SK-N-SH (cell line): Measurements from ENCODE around the gene RFFL. TPM values are rescaled to one million over a fixed set of nuclear protein-coding genes. Genes with fewer than 3 reads are reported as not detected.

Experiments
- CTCF ChIA-PET: fragments of 300-600, 350-600 bp; formaldehyde crosslinking; extraction: SDS; loops from one replicate; lab custom pipeline; 2021; lab: Yijun Ruan, JAX
- POLR2A ChIA-PET: fragments of 350-600 bp; sonication (Branson Sonifier 250); formaldehyde crosslinking; extraction: SDS; loops from one replicate; lab custom pipeline; 2020; ENCODE audit warnings: antibody characterized with exemption, inconsistent platforms; lab: Yijun Ruan, JAX
- DNase-seq: peaks from one replicate; pipeline ENCODE4 v3.0.0; 2012
- H2AFZ ChIP-seq: fragments of 200-600 bp; sonication (generic); 2 replicates; pipeline ENCODE4 v1.8.1; 2016; ENCODE audit warnings: antibody characterized with exemption, mild to moderate bottlenecking, low read depth
- H3F3A ChIP-seq: fragments of 200-600 bp; sonication (generic); replicated peaks from 2 replicates; pipeline ENCODE3; 2016; ENCODE audit warnings: antibody characterized with exemption, mild to moderate bottlenecking; ENCODE audit not compliant: insufficient read depth
- H3K27ac ChIP-seq, 2 experiments: fragments of 200-500 bp in 1 of 2; fragments of 200-600 bp in 1 of 2; sonication (Bioruptor generic) in 1 of 2; sonication (generic), shearing (Covaris generic) in 1 of 2; 2 replicates each; pipeline versions ENCODE4 v1.5.1 to v1.6.1; 2014 to 2016; ENCODE audit warnings: low read depth in 2 of 2, inconsistent platforms in 1 of 2, low read length in 1 of 2, mild to moderate bottlenecking in 1 of 2, mixed read lengths in 1 of 2
- H3K27me3 ChIP-seq: fragments of 200-600 bp; sonication (generic), shearing (Covaris generic); 2 replicates; pipeline ENCODE4 v1.6.1; 2016; ENCODE audit warnings: mixed run types; ENCODE audit not compliant: insufficient read depth
- H3K36me3 ChIP-seq, 2 experiments: fragments of 200-500 bp in 1 of 2; fragments of 200-600 bp in 1 of 2; sonication (Bioruptor generic) in 1 of 2; sonication (generic) in 1 of 2; replicated peaks in 1 of 2; 2 replicates each; pipeline versions ENCODE3 to v1.5.1; 2014 to 2016; ENCODE audit warnings: low read length in 1 of 2, mild to moderate bottlenecking in 1 of 2; ENCODE audit not compliant: insufficient read depth in 2 of 2, control insufficient read depth in 1 of 2
- H3K4me1 ChIP-seq, 2 experiments: fragments of 200-500 bp in 1 of 2; fragments of 200-600 bp in 1 of 2; sonication (Bioruptor generic) in 1 of 2; sonication (generic), shearing (Covaris generic) in 1 of 2; 2 replicates each; pipeline versions ENCODE4 v1.5.1 to v1.6.1; 2014 to 2016; ENCODE audit warnings: low read depth in 1 of 2, low read length in 1 of 2, mixed run types in 1 of 2; ENCODE audit not compliant: insufficient read depth in 2 of 2, control insufficient read depth in 1 of 2
- H3K4me2 ChIP-seq: fragments of 200-600 bp; sonication (generic), shearing (Covaris generic); 2 replicates; pipeline ENCODE4 v1.6.1; 2017; ENCODE audit warnings: mixed run types
- H3K4me3 ChIP-seq, 2 experiments: fragments of 200-500 bp in 1 of 2; fragments of 200-600 bp in 1 of 2; sonication (Bioruptor generic) in 1 of 2; sonication (generic), shearing (Covaris generic) in 1 of 2; 2 replicates each; pipeline versions ENCODE4 v1.5.1 to v1.8.1; 2014 to 2016; ENCODE audit warnings: low read depth in 2 of 2, inconsistent platforms in 1 of 2, low read length in 1 of 2, mild to moderate bottlenecking in 1 of 2, mixed read lengths in 1 of 2, moderate library complexity in 1 of 2
- H3K79me2 ChIP-seq: fragments of 200-600 bp; sonication (generic); 2 replicates; pipeline ENCODE4 v1.8.1; 2017; ENCODE audit warnings: mild to moderate bottlenecking; ENCODE audit not compliant: insufficient read depth
- H3K9ac ChIP-seq: fragments of 200-600 bp; sonication (generic); 2 replicates; pipeline ENCODE4 v1.6.1; 2017; ENCODE audit warnings: mixed run types
- H3K9me2 ChIP-seq: fragments of 200-600 bp; sonication (generic); 2 replicates; pipeline ENCODE4 v1.6.1; 2017; ENCODE audit warnings: mixed run types
- H3K9me3 ChIP-seq: fragments of 200-600 bp; sonication (generic); 2 replicates; pipeline ENCODE4 v1.6.1; 2017; ENCODE audit warnings: mixed run types, mild to moderate bottlenecking, moderate library complexity
- H4K20me1 ChIP-seq: fragments of 200-600 bp; sonication (generic); 2 replicates; pipeline ENCODE4 v1.6.1; 2017; ENCODE audit warnings: mild to moderate bottlenecking, mixed run types; ENCODE audit not compliant: insufficient read depth
- CHD2 ChIP-seq: fragments of 150-350 bp; IDR thresholded peaks from 2 replicates; pipeline ENCODE4 v1.6.1; 2018; ENCODE audit warnings: low read length; ENCODE audit not compliant: partially characterized antibody
- EP300 ChIP-seq, 2 experiments: IDR thresholded peaks; 2 replicates each; pipeline versions ENCODE4 v1.4.0 to v1.6.1; 2012; ENCODE audit warnings: borderline replicate concordance in 1 of 2, low read depth in 1 of 2, low read length in 1 of 2
- FOXM1 ChIP-seq: IDR thresholded peaks from 2 replicates; pipeline ENCODE4 v1.4.0; 2012; ENCODE audit warnings: low read depth, mild to moderate bottlenecking
- MXI1 ChIP-seq: IDR thresholded peaks from 2 replicates; pipeline ENCODE4 v1.6.1; 2012; ENCODE audit warnings: mild to moderate bottlenecking, low read depth, low read length, improper control_type of control experiment
- NRF1 ChIP-seq: IDR thresholded peaks from 2 replicates; pipeline ENCODE4 v1.6.1; 2012; ENCODE audit warnings: low read depth, mild to moderate bottlenecking, low read length
- POLR2AphosphoS5 ChIP-seq: IDR thresholded peaks from 2 replicates; pipeline ENCODE4 v1.6.1; 2012; ENCODE audit warnings: low read depth, low read length
- RAD21 ChIP-seq: IDR thresholded peaks from 2 replicates; pipeline ENCODE4 v1.6.1; 2012; ENCODE audit warnings: mild to moderate bottlenecking, low read length
- REST ChIP-seq: IDR thresholded peaks from 2 replicates; pipeline ENCODE4 v1.6.1; 2012; ENCODE audit warnings: mild to moderate bottlenecking, low read depth, low read length, moderate library complexity
- RFX5 ChIP-seq: IDR thresholded peaks from 2 replicates; pipeline ENCODE4 v1.6.1; 2012; ENCODE audit warnings: mild to moderate bottlenecking, improper control_type of control experiment, low read length
- RXRA ChIP-seq: IDR thresholded peaks from 2 replicates; pipeline ENCODE4 v1.4.0; 2012; ENCODE audit warnings: low read depth, mild to moderate bottlenecking, borderline replicate concordance
- SIN3A ChIP-seq: IDR thresholded peaks from 2 replicates; pipeline ENCODE4 v1.6.1; 2012; ENCODE audit warnings: low read depth, mild to moderate bottlenecking, low read length, moderate library complexity, borderline replicate concordance
- SMC3 ChIP-seq: IDR thresholded peaks from 2 replicates; pipeline ENCODE4 v1.6.1; 2012; ENCODE audit warnings: low read depth, low read length, improper control_type of control experiment
- TAF1 ChIP-seq: IDR thresholded peaks from 2 replicates; pipeline ENCODE4 v1.6.1; 2012; ENCODE audit warnings: low read depth, mild to moderate bottlenecking, low read length, moderate library complexity, borderline replicate concordance
- WGBS: methylation state at CpG from one replicate; pipeline ENCODE4 v1.1.6; 2017; ENCODE audit warnings: low lambda C conversion rate; 5-methylcytosine and 5-hydroxymethylcytosine counted together
- polyA plus RNA-seq, 3 experiments: library from polyadenylated mRNA; depleted of rRNA; stranded (reverse); fragments of >200 nt; gene quantifications; 2 replicates each; pipeline ENCODE4 v1.2.3, GENCODE V29; 2012
- TF ChIP-seq, protein P1 (sequence below): IDR thresholded peaks from 2 replicates; pipeline ENCODE4 v1.4.0; 2012; ENCODE audit warnings: low read depth
- TF ChIP-seq, protein P2 (sequence below): IDR thresholded peaks from 2 replicates; pipeline ENCODE4; 2012
- TF ChIP-seq, protein P3 (sequence below): fragments of 200-600 bp; sonication (generic); IDR thresholded peaks from 2 replicates; pipeline ENCODE4 v1.6.1; 2017; ENCODE audit warnings: antibody characterized with exemption, mild to moderate bottlenecking, moderate library complexity

RFFL gene
- polyA plus RNA-seq, 1 of the 3 experiments (the other 2 are of a cell fraction), result 10.1 TPM

DNA sequence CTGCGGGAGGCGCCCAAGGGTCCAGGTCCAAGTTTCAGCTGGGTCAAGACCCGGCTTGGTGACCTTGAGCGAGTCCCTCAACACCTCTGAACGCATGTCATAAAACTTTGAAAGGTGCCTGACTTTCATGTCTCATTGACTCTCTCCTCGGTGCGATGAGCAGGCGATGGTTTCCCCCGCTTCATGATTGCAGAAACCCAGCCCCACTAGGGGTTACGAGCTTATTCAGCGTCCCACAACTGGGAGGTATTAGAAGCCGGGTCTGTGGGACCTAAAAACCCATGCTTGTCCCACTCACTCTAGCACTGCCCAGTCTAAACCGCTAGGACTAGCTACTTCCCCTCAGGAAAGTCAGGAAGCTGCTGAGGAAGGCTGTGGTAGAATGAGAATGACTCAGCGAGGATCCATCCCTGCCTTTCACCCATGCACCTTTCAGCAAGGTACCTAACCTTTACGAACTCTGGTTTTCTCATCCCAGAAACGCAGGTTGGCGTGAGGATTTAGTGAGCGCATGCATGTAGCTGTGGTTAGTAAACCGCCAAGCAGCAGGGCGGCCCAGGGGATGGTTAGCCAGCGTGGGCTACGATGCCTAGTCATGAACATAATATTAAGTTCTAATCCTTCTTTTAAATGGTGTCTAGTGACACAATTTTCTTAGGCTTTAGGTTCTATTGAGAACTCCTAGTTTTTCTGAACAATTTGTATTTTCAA, 26.2 kb upstream of the RFFL start:
- no peak for DNase-seq
- H3K36me3 ChIP-seq, result no peaks in the 10 kb centered on the region
- H3K9me2 ChIP-seq, result no peaks in the 10 kb centered on the region
- WGBS, result 68% methylated on average over 22 of the region's 22 CpGs
- peaks cover 11% of the 10 kb centered on the region for H3F3A ChIP-seq
- no peaks in the 10 kb centered on the region for H3K9me3 ChIP-seq
- no peak overlapping the region for H3K9ac ChIP-seq
- H2AFZ ChIP-seq, result peak overlapping the region; percentile 86
- peaks cover 12 to 22% of the 10 kb centered on the region in 2 experiments; a peak in 3 of 4 replicates for H3K4me1 ChIP-seq
- H3K4me2 ChIP-seq, result peak overlapping the region; percentile 41; the same call in 1 of the 2 replicates
- CTCF ChIA-PET, result interaction anchor here (0.7 to 2.3 kb wide), 24 partner anchors 9 to 645 kb away, joined by 3 to 22 read pairs (median 4); partner anchors contain the start of gene RAD51D
- H3K4me3 ChIP-seq, result peak overlapping the region; percentile 21 to 45; a peak in 2 of 4 replicates
- peak overlapping the region in 1 of 2 experiments; percentile 16; a peak in 1 of 4 replicates for H3K27ac ChIP-seq
- peaks cover 39% of the 10 kb centered on the region for H3K79me2 ChIP-seq
- H4K20me1 ChIP-seq, result no peaks in the 10 kb centered on the region
- POLR2A ChIA-PET, result interaction anchor here (0.6 kb wide), 1 partner anchor 116 kb away, joined by 3 read pairs; no protein-coding TSS in a partner anchor
- TF ChIP-seq, protein P1, sequence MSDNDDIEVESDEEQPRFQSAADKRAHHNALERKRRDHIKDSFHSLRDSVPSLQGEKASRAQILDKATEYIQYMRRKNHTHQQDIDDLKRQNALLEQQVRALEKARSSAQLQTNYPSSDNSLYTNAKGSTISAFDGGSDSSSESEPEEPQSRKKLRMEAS, result no peak
- TF ChIP-seq SIN3A, result peak; percentile 14; the same call in 1 of the 2 replicates
- TF ChIP-seq, all 33 proteins: peak for 1
- no peaks in the 10 kb centered on the region for H3K27me3 ChIP-seq

DNA sequence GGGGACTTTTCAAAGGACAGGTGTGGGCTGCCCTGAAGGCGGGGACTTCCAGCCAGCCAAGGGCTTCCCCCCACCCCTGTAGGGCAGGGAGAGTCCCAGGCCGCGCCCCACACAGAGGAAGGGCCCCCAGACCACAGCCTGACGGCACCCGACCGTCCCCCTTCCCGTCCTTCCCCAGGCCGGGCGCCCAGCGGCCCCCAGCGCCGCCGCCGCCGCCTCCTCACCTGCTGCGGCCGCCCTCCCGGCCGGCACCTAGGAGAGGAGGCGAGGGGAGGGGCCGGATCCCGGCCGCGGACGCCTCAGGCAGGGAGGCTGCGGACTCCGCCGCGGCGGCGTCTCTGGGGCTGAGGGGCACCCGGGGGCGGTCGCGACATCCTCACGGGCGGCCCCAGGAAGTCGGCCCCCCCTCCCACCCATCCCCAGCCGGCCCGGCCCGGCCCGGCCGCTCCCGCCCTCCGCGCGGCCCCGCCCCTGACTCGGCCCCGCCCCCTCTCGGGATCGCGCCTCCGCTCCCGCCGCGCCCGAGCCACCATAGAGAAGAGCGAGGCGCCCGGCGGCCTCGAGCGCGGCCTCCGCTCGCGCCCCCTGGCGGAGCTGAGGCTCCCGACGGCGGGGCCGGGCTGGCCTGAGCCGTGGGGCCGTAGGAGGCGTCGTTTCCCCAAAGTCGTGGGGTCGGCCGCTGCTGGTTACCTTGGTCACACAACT, 25.5 kb upstream of the RFFL start:
- POLR2A ChIA-PET, result interaction anchor here (0.6 kb wide), 1 partner anchor 115 kb away, joined by 3 read pairs; no protein-coding TSS in a partner anchor
- H3K4me3 ChIP-seq, result peak overlapping the region; percentile 83 to 92
- H3K27me3 ChIP-seq, result no peaks in the 10 kb centered on the region
- H2AFZ ChIP-seq, result peak overlapping the region; percentile 86
- H3K36me3 ChIP-seq, result no peaks in the 10 kb centered on the region
- CTCF ChIA-PET, result interaction anchor here (0.7 to 2.3 kb wide), 25 partner anchors 9 to 644 kb away, joined by 3 to 22 read pairs (median 4); partner anchors contain the start of gene RAD51D
- peak overlapping the region; percentile 95 for H3K4me2 ChIP-seq
- H3K9me2 ChIP-seq, result no peaks in the 10 kb centered on the region
- DNase-seq, result peak; percentile 96
- WGBS, result 0% methylated on average over 17 of the region's 80 CpGs
- TF ChIP-seq MXI1 (peak; percentile 52; the same call in 1 of the 2 replicates), RFX5 (no peak), FOXM1 (no peak), POLR2AphosphoS5 (peak; percentile 27; the same call in 1 of the 2 replicates), CHD2 (peak; percentile 38), REST (no peak), SMC3 (peak; percentile 77), RXRA (no peak), TAF1 (peak; percentile 29; the same call in 1 of the 2 replicates), EP300 (IDR thresholded peaks at IDR 0.05; ENCODE audit: borderline replicate concordance in 1 of 2, low read depth in 1 of 2, low read length in 1 of 2) (0 out of 4 replicates have a peak, but pooled peaks of 1 of the 2 experiments have one; percentile 6), RAD21 (peak; percentile 57), SIN3A (peak; percentile 39; the same call in 1 of the 2 replicates), NRF1 (no peak)
- TF ChIP-seq, protein P2, sequence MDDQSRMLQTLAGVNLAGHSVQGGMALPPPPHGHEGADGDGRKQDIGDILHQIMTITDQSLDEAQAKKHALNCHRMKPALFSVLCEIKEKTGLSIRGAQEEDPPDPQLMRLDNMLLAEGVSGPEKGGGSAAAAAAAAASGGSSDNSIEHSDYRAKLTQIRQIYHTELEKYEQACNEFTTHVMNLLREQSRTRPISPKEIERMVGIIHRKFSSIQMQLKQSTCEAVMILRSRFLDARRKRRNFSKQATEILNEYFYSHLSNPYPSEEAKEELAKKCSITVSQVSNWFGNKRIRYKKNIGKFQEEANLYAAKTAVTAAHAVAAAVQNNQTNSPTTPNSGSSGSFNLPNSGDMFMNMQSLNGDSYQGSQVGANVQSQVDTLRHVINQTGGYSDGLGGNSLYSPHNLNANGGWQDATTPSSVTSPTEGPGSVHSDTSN, result no peak
- TF ChIP-seq, protein P3, sequence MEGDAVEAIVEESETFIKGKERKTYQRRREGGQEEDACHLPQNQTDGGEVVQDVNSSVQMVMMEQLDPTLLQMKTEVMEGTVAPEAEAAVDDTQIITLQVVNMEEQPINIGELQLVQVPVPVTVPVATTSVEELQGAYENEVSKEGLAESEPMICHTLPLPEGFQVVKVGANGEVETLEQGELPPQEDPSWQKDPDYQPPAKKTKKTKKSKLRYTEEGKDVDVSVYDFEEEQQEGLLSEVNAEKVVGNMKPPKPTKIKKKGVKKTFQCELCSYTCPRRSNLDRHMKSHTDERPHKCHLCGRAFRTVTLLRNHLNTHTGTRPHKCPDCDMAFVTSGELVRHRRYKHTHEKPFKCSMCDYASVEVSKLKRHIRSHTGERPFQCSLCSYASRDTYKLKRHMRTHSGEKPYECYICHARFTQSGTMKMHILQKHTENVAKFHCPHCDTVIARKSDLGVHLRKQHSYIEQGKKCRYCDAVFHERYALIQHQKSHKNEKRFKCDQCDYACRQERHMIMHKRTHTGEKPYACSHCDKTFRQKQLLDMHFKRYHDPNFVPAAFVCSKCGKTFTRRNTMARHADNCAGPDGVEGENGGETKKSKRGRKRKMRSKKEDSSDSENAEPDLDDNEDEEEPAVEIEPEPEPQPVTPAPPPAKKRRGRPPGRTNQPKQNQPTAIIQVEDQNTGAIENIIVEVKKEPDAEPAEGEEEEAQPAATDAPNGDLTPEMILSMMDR, result peak; percentile 70
- TF ChIP-seq, all 33 proteins: peak for 9
- H3K4me1 ChIP-seq, result peaks cover 12 to 22% of the 10 kb centered on the region in 2 experiments; a peak in 3 of 4 replicates
- peaks cover 44% of the 10 kb centered on the region for H3K79me2 ChIP-seq
- peaks cover 11% of the 10 kb centered on the region for H3F3A ChIP-seq
- H3K9me3 ChIP-seq, result no peaks in the 10 kb centered on the region
- H3K9ac ChIP-seq, result peak overlapping the region; percentile 86
- peak overlapping the region; percentile 71 to 81 for H3K27ac ChIP-seq
- H4K20me1 ChIP-seq, result no peaks in the 10 kb centered on the region
